C4-2B (cell line): Measurements from ENCODE around the gene ITIH5.

Experiments used
- ZFX ChIP-seq: fragments of 450-650 bp; IDR thresholded peaks from 2 replicates; pipeline ENCODE4 v1.6.1; 2017
- TF ChIP-seq, protein P1 (sequence below): fragments of 450-650 bp; conservative IDR thresholded peaks from 2 replicates; pipeline ENCODE4 v1.5.1; 2017; ENCODE audit warnings: mild to moderate bottlenecking

DNA sequence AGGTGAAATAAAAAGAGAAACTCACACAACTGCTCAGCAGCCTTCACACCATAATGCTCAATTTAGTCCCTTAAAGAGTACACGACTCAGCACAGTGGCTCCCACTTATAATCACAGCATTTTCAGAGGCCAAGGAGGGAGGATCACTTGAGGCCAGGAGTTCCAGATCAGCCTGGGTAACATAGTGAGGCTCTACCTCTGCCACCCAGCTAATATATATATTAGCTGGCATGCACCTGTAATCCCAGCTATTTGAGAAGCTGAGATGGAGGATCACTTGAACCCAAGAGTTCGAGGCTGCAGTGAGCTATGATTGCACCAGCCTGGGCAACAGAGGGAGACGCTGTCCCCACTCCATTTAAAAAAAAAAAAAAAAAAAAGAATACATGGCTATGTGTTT is 38.6 kb upstream of the ITIH5 start:
- TF ChIP-seq, protein P1, sequence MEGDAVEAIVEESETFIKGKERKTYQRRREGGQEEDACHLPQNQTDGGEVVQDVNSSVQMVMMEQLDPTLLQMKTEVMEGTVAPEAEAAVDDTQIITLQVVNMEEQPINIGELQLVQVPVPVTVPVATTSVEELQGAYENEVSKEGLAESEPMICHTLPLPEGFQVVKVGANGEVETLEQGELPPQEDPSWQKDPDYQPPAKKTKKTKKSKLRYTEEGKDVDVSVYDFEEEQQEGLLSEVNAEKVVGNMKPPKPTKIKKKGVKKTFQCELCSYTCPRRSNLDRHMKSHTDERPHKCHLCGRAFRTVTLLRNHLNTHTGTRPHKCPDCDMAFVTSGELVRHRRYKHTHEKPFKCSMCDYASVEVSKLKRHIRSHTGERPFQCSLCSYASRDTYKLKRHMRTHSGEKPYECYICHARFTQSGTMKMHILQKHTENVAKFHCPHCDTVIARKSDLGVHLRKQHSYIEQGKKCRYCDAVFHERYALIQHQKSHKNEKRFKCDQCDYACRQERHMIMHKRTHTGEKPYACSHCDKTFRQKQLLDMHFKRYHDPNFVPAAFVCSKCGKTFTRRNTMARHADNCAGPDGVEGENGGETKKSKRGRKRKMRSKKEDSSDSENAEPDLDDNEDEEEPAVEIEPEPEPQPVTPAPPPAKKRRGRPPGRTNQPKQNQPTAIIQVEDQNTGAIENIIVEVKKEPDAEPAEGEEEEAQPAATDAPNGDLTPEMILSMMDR: no peak
- no peak for TF ChIP-seq ZFX
